Neural progenitor cell (in vitro differentiated cells): Measurements from ENCODE around the gene FARP1. TPM values are rescaled to one million over a fixed set of nuclear protein-coding genes. Genes with fewer than 3 reads are reported as not detected.

ENCODE experiments used
- DNase-seq: peaks from one replicate; pipeline ENCODE4 v3.0.0-alpha.2; 2016; ENCODE audit warnings: low spot score
- H2AFZ ChIP-seq: fragments of 200-600 bp; sonication (generic); replicated peaks from 2 replicates; pipeline ENCODE4 v1.6.1; 2016; ENCODE audit warnings: antibody characterized with exemption
- H3F3A ChIP-seq: fragments of 200-600 bp; sonication (generic); 2 replicates; pipeline ENCODE4 v1.6.1; 2016; ENCODE audit warnings: antibody characterized with exemption, low read depth
- H3K27ac ChIP-seq: fragments of 200-600 bp; sonication (generic); 2 replicates; pipeline ENCODE4 v1.5.1; 2016; ENCODE audit warnings: mild to moderate bottlenecking
- H3K27me3 ChIP-seq: fragments of 200-600 bp; sonication (generic); 2 replicates; pipeline ENCODE4 v1.6.1; 2016; ENCODE audit warnings: mild to moderate bottlenecking, moderate library complexity
- H3K36me3 ChIP-seq: fragments of 200-600 bp; sonication (generic); 2 replicates; pipeline ENCODE4 v1.5.1; 2016
- H3K4me1 ChIP-seq: fragments of 200-600 bp; sonication (generic); 2 replicates; pipeline ENCODE4 v1.6.1; 2016; ENCODE audit warnings: mixed run types
- H3K4me2 ChIP-seq: fragments of 200-600 bp; sonication (generic); 2 replicates; pipeline ENCODE4 v1.6.1; 2016
- H3K4me3 ChIP-seq: fragments of 200-600 bp; sonication (generic); 2 replicates; pipeline ENCODE4 v1.5.1; 2016
- H3K79me2 ChIP-seq: fragments of 200-600 bp; sonication (generic); 2 replicates; pipeline ENCODE4 v1.6.1; 2016; ENCODE audit warnings: low read depth
- H3K9ac ChIP-seq: fragments of 200-600 bp; sonication (generic); 2 replicates; pipeline ENCODE4 v1.6.1; 2016
- H3K9me3 ChIP-seq: fragments of 200-600 bp; sonication (generic); 2 replicates; pipeline ENCODE4 v1.5.1; 2016; ENCODE audit warnings: low read depth
- H4K20me1 ChIP-seq: fragments of 200-600 bp; sonication (generic); 2 replicates; pipeline ENCODE4 v1.6.1; 2016; ENCODE audit warnings: low read depth
- H3K27ac Mint-ChIP-seq: 3 replicates; pipeline ENCODE4 v1.8.0; 2021; ENCODE audit warnings: mixed read lengths
- H3K27me3 Mint-ChIP-seq: 2 replicates; pipeline ENCODE4 v1.8.0; 2022; ENCODE audit warnings: low read depth, mild to moderate bottlenecking, inconsistent platforms, moderate library complexity, mixed read lengths; ENCODE audit not compliant: insufficient read depth
- H3K36me3 Mint-ChIP-seq: 3 replicates; pipeline ENCODE4 v1.8.0; 2021; ENCODE audit warnings: mixed read lengths
- H3K4me1 Mint-ChIP-seq: 3 replicates; pipeline ENCODE4 v1.8.0; 2021; ENCODE audit warnings: mixed read lengths
- H3K4me3 Mint-ChIP-seq: 3 replicates; pipeline ENCODE4 v1.8.0; 2021; ENCODE audit warnings: mild to moderate bottlenecking, moderate library complexity, mixed read lengths
- H3K9me3 Mint-ChIP-seq: 3 replicates; pipeline ENCODE4 v1.8.0; 2020; ENCODE audit warnings: mixed read lengths
- EZH2 ChIP-seq: fragments of 200-600 bp; sonication (generic); IDR thresholded peaks from 2 replicates; pipeline ENCODE4 v1.6.1; 2017; ENCODE audit warnings: antibody characterized with exemption, mild to moderate bottlenecking, moderate library complexity
- EZH2phosphoT487 ChIP-seq: fragments of 200-600 bp; sonication (generic); IDR thresholded peaks from 2 replicates; pipeline ENCODE4 v1.6.1; 2017; ENCODE audit warnings: antibody characterized with exemption
- total RNA-seq: library from RNA; depleted of rRNA; stranded (reverse); fragments of >200 nt; gene quantifications from 2 replicates; pipeline ENCODE4 v1.2.3, GENCODE V29; 2015; ENCODE audit warnings: low replicate concordance
- TF ChIP-seq, protein P1 (sequence below): fragments of 200-600 bp; sonication (generic); IDR thresholded peaks from 2 replicates; pipeline ENCODE4 v1.5.1; 2017; ENCODE audit warnings: antibody characterized with exemption, mild to moderate bottlenecking

The FARP1 gene
- total RNA-seq, 1 donor from 2014 or later = 78.0 TPM

DNA sequence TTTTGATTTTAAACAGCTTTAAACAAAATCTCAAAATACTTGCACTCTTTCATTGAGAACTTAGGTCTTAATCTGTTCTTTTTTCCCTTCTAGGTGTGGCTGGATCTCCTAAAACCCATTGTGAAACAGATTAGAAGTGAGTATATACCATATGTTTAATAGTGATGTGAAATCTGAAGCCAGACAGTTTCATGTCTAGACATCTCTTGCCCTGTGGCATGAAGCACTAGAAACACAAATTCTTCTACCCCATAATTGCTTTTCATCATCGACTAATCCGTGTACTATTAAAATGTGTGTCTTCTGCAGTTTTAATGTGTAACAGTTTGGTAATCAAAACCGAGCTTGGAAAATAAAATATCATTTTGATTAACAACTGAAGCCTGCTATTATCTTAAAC lies 222.4 kb downstream of the FARP1 start:
- Histone ChIP-seq H2AFZ (no peak overlapping the region), H3K36me3 (no peaks in the 10 kb centered on the region), H4K20me1 (peaks cover 19% of the 10 kb centered on the region), H3K9ac (no peak overlapping the region), H3K4me2 (no peak overlapping the region), H3K4me3 (no peak overlapping the region), H3K79me2 (peaks cover 10% of the 10 kb centered on the region), H3K9me3 (no peaks in the 10 kb centered on the region), H3K27me3 (no peaks in the 10 kb centered on the region), H3K27ac (no peak overlapping the region), H3F3A (no peaks in the 10 kb centered on the region), H3K4me1 (peaks cover 12% of the 10 kb centered on the region)
- DNase-seq = no peak
- peak overlapping the region; percentile 13 for H3K27ac Mint-ChIP-seq
- peaks cover 35% of the 10 kb centered on the region for H3K4me1 Mint-ChIP-seq
- peaks cover 20% of the 10 kb centered on the region for H3K36me3 Mint-ChIP-seq
- no peak overlapping the region for H3K4me3 Mint-ChIP-seq
- TF ChIP-seq EZH2phosphoT487 = no peak
- TF ChIP-seq, protein P1, sequence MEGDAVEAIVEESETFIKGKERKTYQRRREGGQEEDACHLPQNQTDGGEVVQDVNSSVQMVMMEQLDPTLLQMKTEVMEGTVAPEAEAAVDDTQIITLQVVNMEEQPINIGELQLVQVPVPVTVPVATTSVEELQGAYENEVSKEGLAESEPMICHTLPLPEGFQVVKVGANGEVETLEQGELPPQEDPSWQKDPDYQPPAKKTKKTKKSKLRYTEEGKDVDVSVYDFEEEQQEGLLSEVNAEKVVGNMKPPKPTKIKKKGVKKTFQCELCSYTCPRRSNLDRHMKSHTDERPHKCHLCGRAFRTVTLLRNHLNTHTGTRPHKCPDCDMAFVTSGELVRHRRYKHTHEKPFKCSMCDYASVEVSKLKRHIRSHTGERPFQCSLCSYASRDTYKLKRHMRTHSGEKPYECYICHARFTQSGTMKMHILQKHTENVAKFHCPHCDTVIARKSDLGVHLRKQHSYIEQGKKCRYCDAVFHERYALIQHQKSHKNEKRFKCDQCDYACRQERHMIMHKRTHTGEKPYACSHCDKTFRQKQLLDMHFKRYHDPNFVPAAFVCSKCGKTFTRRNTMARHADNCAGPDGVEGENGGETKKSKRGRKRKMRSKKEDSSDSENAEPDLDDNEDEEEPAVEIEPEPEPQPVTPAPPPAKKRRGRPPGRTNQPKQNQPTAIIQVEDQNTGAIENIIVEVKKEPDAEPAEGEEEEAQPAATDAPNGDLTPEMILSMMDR = no peak
- no peak for TF ChIP-seq EZH2
- H3K9me3 Mint-ChIP-seq = peaks cover 3% of the 10 kb centered on the region
- H3K27me3 Mint-ChIP-seq = peaks cover 2% of the 10 kb centered on the region

DNA sequence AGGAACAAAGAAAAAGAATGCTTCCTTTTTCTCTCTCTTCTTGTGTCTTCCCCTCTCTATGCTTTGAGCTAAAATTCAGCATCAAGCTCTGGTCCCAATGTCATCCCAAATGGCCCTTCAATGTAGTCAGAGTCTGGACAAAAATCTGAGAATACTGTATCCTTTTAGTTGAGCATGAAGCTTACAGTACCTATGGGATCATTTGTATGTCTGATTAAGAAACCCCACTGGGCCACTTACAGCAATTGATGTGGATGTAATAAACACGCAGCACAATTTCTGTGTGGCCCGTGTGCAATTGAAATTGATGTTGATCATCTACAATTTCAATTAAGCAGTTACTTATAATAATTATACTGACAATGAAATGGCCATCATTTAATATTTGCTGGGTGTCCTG lies 223.1 kb downstream of the FARP1 start:
- TF ChIP-seq, protein P1 = no peak
- no peak for TF ChIP-seq EZH2phosphoT487
- no peak for TF ChIP-seq EZH2
- Mint-ChIP-seq H3K27me3 (peaks cover 2% of the 10 kb centered on the region), H3K4me1 (peaks cover 39% of the 10 kb centered on the region), H3K4me3 (no peak overlapping the region), H3K36me3 (peaks cover 20% of the 10 kb centered on the region), H3K9me3 (peaks cover 3% of the 10 kb centered on the region), H3K27ac (no peak overlapping the region)
- no peak overlapping the region for H3K27ac ChIP-seq
- peaks cover 15% of the 10 kb centered on the region for H4K20me1 ChIP-seq
- no peaks in the 10 kb centered on the region for H3K27me3 ChIP-seq
- DNase-seq = no peak
- H3K9me3 ChIP-seq = no peaks in the 10 kb centered on the region
- H3K36me3 ChIP-seq = no peaks in the 10 kb centered on the region
- H3K9ac ChIP-seq = no peak overlapping the region
- peaks cover 17% of the 10 kb centered on the region for H3K4me1 ChIP-seq
- no peak overlapping the region for H3K4me3 ChIP-seq
- no peaks in the 10 kb centered on the region for H3F3A ChIP-seq
- no peak overlapping the region for H2AFZ ChIP-seq
- no peak overlapping the region for H3K4me2 ChIP-seq
- peaks cover 10% of the 10 kb centered on the region for H3K79me2 ChIP-seq

DNA sequence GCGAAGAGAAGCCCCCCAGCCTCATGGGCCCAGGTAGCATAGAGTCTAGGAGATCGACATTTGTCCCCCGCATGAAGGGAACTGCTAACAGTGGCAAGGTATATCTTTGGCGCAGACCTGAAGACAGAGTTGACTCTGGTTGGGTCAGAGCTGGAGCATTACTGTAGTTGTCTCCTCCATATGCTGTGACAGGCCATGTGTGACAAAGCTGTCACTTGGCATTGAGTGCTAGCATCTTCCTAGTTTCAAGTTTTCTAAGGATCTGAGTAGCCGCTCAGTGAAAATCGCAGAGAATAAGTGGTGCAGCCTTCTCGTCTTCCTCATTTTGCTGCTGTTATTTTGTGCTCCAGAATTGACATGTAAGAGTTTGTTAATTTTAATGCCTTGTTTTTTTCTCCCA lies 223.5 kb downstream of the FARP1 start:
- Mint-ChIP-seq H3K27me3 (no peaks in the 10 kb centered on the region), H3K9me3 (peaks cover 3% of the 10 kb centered on the region), H3K4me1 (peaks cover 44% of the 10 kb centered on the region), H3K27ac (no peak overlapping the region), H3K36me3 (peaks cover 23% of the 10 kb centered on the region), H3K4me3 (no peak overlapping the region)
- no peaks in the 10 kb centered on the region for H3K36me3 ChIP-seq
- no peaks in the 10 kb centered on the region for H3K9me3 ChIP-seq
- H4K20me1 ChIP-seq = peaks cover 16% of the 10 kb centered on the region
- peaks cover 22% of the 10 kb centered on the region for H3K4me1 ChIP-seq
- TF ChIP-seq, protein P1 = no peak
- no peak for TF ChIP-seq EZH2
- TF ChIP-seq EZH2phosphoT487 = no peak
- no peak overlapping the region for H3K9ac ChIP-seq
- H3K27ac ChIP-seq = no peak overlapping the region
- no peak overlapping the region for H3K4me3 ChIP-seq
- H3K79me2 ChIP-seq = peaks cover 10% of the 10 kb centered on the region
- no peak for DNase-seq
- no peak overlapping the region for H3K4me2 ChIP-seq
- no peaks in the 10 kb centered on the region for H3F3A ChIP-seq
- no peaks in the 10 kb centered on the region for H3K27me3 ChIP-seq
- H2AFZ ChIP-seq = no peak overlapping the region

DNA sequence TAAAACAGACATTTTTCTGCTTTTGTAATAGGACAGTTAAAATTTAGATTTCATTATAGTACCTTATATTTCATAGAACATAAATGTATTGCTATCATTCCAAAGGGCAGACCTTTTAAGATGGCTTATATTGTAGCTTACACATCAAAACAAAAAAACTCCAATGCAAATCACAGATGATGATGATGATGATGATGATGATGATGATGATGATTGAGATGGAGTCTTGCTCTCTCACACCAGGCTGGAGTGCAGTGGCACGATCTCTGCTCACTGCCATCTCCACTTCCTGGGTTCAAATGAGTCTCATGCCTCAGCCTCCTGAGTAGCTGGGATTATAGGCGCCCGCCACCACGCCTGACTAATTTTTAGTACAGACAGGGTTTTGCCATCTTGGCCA lies 224.1 kb downstream of the FARP1 start:
- Mint-ChIP-seq H3K36me3 (peaks cover 26% of the 10 kb centered on the region), H3K27me3 (no peaks in the 10 kb centered on the region), H3K4me1 (peaks cover 47% of the 10 kb centered on the region), H3K4me3 (no peak overlapping the region), H3K27ac (no peak overlapping the region), H3K9me3 (peaks cover 3% of the 10 kb centered on the region)
- Histone ChIP-seq H3K4me3 (no peak overlapping the region), H3K4me1 (peaks cover 25% of the 10 kb centered on the region), H3K9me3 (no peaks in the 10 kb centered on the region), H4K20me1 (peaks cover 19% of the 10 kb centered on the region), H3K79me2 (peaks cover 7% of the 10 kb centered on the region), H3K27me3 (no peaks in the 10 kb centered on the region), H3K36me3 (no peaks in the 10 kb centered on the region), H3K4me2 (no peak overlapping the region), H3K9ac (no peak overlapping the region), H3F3A (no peaks in the 10 kb centered on the region), H2AFZ (no peak overlapping the region), H3K27ac (no peak overlapping the region)
- no peak for DNase-seq
- no peak for TF ChIP-seq EZH2
- TF ChIP-seq EZH2phosphoT487 = no peak
- TF ChIP-seq, protein P1 = no peak
